Stimulated activated CD4-positive, alpha-beta T cell treated with anti-CD3 and anti-CD28 coated beads, Interleukin-2, amount 100 ng/mL, for 24 hours (primary cell): Measurements from ENCODE around the gene PRSS35.
"Not testable (repeated sequence)": the region's sequence is repeated elsewhere in the genome, so short reads cannot be mapped to it uniquely, and the experiment has no call there.

ENCODE experiments used
- DNase-seq, 2 donors: peaks; one replicate each; pipeline ENCODE4 v3.0.0-alpha.2; 2020

PRSS35 gene

GRCh38 chr6:83511901-83512681 is at the start of gene PRSS35:
Gene PRSS35 (plus strand): TSS chr6:83512534. CDS start chr6:83523442, 10,908 bp downstream.
- DNase-seq: peak in 1 of 2 donors; percentile 28

DNA sequence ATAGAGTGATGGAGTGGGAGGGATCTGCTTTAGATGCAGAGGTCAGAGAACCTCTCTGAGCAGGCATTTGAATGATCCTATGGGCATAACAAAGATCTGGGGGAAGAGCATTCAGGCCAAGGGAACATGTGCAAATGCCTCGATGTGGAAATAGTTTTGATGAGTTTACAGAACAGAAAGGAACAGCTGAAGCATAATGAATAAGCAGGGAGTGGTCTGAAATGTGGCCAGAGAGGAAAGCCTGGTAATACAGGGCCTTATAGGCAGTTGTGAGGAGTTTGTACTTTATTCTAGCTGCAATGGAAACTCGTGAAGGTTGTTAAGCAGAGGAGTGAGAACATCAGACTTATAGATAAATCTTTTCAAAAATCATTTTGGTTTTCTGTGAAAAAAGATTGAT is 48.4 kb upstream of the PRSS35 start:
- DNase-seq: no peak

- DNase-seq: no peak
These were observed 47.8 kb upstream of the PRSS35 start for GRCh38 chr6:83464381-83465140.

DNA sequence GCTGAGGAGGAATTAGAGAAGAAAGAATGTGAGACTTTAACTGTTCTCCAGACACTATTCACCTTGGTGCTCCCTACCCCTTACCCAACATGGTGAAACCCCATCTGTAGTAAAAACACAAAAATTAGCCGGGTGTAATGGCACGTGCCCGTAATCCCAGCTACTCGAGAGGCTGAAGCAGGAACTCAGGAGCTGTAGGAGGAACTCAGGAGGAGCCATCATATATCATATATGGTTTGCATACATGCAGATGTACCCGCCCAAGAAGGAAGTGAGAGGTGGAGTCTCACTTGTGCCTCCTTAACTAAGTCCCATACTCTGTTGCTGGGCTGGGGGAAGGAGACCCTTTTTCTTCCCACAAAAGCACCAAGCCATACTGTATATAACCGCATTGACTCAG is 46.0 kb upstream of the PRSS35 start:
- DNase-seq: no peak

- no peak for DNase-seq
These were observed 44.7 kb upstream of the PRSS35 start for GRCh38 chr6:83467620-83468036.

- no peak for DNase-seq
These were observed 42.3 kb upstream of the PRSS35 start for GRCh38 chr6:83470001-83470400.

- no peak for DNase-seq
These were observed 41.7 kb upstream of the PRSS35 start for GRCh38 chr6:83470587-83470986.

DNA sequence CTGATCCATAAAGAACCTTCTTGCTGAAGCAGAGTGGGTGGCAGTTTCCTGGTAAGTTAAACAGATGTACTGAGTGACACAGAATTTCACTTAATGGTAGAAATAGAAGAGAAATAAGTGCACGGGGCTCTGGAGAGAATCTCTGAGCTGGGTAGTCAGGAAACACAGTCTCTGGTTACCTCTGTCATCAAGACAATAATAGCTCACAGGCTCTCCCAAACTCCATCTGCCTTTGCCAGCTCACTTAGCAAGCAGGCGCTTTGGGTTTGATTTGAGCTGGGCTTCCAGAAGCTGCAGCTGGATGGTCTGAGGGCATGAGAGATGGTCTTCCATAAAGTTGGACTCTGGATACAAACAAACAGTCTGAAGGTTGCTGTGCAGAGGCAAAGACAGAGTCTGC is 39.6 kb upstream of the PRSS35 start:
- DNase-seq: no peak

GRCh38 chr6:83474309-83474708 is 38.0 kb upstream of the PRSS35 start:
- no peak for DNase-seq

DNA sequence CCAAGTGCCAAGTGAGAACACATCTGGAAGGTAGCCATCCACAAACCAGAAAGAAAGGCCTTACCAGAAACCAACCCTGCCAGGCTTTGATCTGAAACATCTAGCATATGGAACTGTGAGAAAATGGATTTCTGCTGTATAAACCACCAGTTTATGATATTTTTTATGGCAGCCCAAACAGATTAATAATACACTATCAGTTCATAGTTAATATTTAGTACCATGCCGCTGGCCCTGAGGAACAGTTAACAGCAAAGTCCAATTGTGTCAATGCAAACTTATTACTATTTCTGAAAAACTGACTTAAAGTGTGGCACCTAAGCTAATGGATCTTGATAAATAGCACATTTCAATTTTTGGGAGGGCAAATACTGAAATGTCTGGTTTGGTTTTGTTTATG is 35.4 kb upstream of the PRSS35 start:
- DNase-seq: no peak

DNA sequence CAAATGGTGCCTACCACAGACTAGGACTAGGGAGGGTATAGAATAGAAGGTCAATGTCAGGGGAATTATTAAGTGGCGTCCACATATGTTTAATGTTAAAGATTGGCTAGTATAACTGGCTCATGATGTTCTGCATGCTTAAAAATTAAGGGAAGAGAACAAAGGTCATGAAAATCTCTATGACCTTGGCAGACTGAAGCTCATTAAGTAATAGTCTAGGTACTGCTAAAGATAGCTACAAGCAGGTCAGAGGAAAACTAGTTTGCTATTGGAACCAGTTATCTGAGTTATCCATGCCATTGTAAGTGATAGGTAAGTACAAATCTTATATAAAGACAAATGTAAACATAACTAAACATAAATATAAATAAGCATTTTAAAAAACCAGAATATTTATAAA is 32.9 kb upstream of the PRSS35 start:
- no peak for DNase-seq

DNA sequence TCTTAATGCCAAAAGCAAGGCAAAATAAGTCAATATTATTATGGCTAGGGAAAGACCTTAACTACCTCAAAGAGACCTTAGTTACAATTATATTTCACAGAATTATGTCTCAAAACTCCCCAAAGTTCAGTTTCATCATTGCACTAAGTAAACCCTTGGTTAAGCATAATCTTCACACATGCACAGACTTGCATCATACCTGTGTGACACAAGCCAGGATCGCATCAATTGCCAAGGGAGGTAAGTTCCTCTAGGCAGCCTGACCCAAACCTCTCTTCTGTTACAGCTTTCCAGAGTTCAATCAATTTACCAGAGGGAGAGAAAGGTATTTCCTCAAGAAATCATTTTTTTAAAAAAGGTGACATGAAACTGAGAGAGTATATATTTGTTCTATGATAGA is 31.9 kb upstream of the PRSS35 start:
- DNase-seq: no peak

DNA sequence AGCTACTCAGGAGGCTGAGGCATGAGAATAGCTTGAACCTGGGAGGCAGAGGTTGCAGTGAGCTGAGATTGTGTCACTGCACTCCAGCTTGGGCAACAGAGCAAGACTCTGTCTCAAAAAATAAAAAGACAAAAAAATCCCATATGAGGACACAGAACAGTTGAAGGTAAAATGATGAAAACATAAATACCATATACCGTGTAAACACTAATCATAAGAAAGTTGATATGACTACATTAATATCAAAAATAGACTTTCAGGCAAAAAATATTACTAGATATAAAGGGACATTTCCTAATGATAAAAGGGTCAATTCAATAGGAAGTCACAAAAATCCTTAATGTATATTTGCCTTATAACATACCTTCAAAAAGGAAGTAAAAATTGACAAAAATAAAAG is 30.4 kb upstream of the PRSS35 start:
- DNase-seq: not testable (repeated sequence)

DNA sequence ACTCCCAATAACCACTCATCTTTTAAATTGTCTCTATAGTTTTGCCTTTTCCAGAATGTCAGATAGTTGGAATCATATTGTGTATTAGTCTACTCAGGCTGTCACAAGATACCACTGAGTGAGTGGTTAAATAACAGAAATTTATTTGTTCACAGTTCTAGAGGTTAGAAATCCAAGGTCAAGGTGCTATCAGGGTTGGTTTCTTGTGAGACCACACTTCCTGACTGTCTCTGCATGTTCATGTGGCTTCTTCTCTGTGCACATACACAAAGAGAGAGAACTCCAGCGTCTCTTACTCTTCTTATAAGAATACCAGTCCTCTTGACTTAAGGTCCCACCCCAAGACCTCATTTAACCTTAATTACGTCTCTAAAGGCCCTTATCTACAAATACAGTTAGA is 23.9 kb upstream of the PRSS35 start:
- no peak for DNase-seq

- DNase-seq: no peak
These were observed 23.5 kb upstream of the PRSS35 start for GRCh38 chr6:83488861-83489260.

GRCh38 chr6:83490217-83490807 is 22.0 kb upstream of the PRSS35 start:
- DNase-seq: no peak

- DNase-seq: no peak
These were observed 7.0 kb upstream of the PRSS35 start for GRCh38 chr6:83505356-83505755.

DNA sequence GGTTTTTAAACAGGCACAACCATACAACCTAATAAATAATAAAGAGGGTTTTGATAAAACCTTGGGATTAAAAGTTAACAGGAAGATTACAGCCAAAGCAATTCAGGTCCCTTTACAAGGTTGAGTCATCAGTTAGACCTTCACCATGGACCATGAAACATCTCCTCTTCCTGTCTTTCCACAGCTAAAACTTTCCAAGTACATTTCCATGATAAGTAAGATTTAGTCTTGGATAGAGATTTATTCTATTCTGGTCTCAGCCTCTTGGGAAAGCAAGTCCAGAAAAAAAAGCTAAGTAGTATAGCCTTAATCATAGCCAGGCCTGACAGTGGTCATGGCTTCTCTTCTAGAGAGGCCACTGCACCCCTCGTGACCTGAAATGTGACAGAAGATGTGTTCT is 2.9 kb upstream of the PRSS35 start:
- no peak for DNase-seq

GRCh38 chr6:83510791-83511190 is 1.5 kb upstream of the PRSS35 start:
- DNase-seq: no peak

DNA sequence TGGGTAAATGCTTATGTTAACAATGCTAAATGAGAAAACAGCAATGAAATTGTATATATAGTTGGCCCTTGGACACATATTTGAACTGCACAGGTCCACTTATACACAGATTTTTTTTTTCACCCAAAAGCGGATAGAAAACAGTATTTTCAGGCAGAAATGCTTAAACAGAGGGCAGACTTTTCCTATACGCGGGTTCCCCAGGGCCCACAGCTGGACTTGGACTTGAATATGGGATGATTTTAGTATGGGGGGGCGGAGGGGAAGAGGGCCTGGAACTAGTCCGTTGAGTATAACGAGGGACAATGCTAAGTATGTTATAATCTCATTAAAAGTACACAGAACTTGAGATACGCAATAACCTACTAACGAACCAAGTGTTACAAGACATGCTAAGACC is 1.1 kb upstream of the PRSS35 start:
- DNase-seq: no peak

DNA sequence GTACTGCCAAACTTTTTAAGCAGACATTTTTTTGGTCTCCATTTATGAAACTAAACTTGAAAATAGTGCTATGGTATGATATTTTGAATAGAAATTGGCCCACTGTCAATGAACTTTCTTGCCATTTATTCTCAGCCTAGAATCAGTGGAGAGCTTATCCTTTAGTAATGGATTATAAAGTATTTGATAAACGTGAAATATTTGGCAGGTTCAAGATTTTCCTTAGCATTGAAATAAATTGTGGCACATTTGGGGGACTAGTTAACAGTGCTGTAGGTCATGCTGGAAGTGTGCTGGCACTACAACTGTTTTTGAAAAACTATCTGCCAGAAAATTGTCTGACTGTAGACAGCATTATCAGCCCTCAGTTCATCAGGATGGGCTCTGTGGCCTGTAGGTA is 2.1 kb downstream of the PRSS35 start:
- no peak for DNase-seq

DNA sequence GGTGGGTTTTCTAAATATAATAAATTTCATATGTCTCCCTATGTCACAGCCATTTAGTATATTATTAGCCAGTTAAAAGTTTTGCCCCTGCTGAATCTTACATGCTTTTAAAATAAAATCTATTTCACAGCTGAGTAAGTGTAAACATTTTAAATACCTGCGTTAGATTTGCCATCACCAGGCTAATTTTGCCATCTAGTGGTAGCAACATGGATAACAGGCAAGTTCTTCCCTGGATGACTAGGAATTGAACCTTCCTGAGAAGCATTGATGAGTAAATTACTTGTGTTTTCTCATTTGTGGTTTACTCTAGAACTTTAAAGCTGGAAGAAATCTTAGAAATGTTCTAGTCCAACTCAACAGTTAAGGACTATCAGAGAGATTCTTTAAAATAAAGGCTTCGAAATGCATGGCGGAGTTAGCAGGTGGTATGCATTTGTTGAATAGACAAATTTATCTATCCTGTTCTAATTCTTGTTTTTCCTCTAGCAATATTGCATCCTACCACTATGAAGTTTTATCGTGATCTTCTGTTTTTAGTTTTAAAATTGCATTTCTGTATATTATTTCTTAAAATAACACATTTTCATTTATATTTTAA is 2.6 kb downstream of the PRSS35 start:
- peak in 1 of 2 donors; percentile 1 for DNase-seq

- no peak for DNase-seq
These were observed 5.2 kb downstream of the PRSS35 start for GRCh38 chr6:83517500-83517899.
